Measurements from ENCODE around the gene NPAS4. TPM values are rescaled to one million over a fixed set of nuclear protein-coding genes. Genes with fewer than 3 reads are reported as not detected.

The NPAS4 gene
- total and polyA plus RNA-seq, 9 of the 15 experiments (the other 6 are each of a cell fraction or from before 2014, with no cell fraction given): not detected

DNA sequence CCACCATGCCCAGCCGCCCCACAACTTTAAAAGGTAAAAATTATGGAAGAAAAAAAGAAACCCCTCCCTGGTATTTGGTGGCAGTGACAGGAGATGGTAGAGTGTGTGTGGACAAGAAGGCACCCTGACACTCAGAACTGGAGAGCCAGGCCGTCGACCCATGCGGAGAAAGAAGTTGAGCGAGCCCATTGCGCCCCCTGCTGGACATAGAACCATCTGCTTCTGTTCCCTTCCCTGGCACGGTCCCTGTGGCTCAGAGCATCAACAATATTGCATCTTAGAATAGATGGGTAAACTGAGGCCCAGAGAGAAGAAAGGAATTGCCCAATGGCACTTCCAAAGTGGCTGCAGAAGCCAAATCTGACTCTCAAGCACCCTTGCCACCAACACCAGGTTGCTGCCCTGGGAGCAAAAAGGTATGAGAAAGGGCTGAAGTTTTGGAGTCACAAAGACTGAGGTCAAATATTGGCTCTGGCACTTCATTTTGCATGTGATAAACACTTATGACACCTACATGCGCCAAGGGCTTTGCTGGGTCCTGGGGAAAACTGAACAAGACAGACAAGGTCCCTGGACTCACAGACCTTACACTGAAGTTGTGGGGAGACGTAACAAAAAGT is 9.3 kb downstream of the NPAS4 start (continued):
- TF ChIP-seq, protein P1, sequence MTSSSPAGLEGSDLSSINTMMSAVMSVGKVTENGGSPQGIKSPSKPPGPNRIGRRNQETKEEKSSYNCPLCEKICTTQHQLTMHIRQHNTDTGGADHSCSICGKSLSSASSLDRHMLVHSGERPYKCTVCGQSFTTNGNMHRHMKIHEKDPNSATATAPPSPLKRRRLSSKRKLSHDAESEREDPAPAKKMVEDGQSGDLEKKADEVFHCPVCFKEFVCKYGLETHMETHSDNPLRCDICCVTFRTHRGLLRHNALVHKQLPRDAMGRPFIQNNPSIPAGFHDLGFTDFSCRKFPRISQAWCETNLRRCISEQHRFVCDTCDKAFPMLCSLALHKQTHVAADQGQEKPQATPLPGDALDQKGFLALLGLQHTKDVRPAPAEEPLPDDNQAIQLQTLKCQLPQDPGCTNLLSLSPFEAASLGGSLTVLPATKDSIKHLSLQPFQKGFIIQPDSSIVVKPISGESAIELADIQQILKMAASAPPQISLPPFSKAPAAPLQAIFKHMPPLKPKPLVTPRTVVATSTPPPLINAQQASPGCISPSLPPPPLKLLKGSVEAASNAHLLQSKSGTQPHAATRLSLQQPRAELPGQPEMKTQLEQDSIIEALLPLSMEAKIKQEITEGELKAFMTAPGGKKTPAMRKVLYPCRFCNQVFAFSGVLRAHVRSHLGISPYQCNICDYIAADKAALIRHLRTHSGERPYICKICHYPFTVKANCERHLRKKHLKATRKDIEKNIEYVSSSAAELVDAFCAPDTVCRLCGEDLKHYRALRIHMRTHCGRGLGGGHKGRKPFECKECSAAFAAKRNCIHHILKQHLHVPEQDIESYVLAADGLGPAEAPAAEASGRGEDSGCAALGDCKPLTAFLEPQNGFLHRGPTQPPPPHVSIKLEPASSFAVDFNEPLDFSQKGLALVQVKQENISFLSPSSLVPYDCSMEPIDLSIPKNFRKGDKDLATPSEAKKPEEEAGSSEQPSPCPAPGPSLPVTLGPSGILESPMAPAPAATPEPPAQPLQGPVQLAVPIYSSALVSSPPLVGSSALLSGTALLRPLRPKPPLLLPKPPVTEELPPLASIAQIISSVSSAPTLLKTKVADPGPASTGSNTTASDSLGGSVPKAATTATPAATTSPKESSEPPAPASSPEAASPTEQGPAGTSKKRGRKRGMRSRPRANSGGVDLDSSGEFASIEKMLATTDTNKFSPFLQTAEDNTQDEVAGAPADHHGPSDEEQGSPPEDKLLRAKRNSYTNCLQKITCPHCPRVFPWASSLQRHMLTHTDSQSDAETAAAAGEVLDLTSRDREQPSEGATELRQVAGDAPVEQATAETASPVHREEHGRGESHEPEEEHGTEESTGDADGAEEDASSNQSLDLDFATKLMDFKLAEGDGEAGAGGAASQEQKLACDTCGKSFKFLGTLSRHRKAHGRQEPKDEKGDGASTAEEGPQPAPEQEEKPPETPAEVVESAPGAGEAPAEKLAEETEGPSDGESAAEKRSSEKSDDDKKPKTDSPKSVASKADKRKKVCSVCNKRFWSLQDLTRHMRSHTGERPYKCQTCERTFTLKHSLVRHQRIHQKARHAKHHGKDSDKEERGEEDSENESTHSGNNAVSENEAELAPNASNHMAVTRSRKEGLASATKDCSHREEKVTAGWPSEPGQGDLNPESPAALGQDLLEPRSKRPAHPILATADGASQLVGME (CRISPR knock-in tag; IDR thresholded peaks at IDR 0.05): no peak
- TF ChIP-seq RBBP5 (IDR thresholded peaks at IDR 0.05; ENCODE audit: borderline replicate concordance, insufficient read depth, low read length, poor library complexity, severe bottlenecking): no peak
- TF ChIP-seq MYC (IDR thresholded peaks at IDR 0.05; ENCODE audit: low read depth, low read length): peak; percentile 65; the same call in 1 of the 2 replicates
- TF ChIP-seq MYC (CRISPR knock-in tag; IDR thresholded peaks at IDR 0.05; ENCODE audit: borderline replicate concordance, low read depth): no peak
- TF ChIP-seq, protein P2, sequence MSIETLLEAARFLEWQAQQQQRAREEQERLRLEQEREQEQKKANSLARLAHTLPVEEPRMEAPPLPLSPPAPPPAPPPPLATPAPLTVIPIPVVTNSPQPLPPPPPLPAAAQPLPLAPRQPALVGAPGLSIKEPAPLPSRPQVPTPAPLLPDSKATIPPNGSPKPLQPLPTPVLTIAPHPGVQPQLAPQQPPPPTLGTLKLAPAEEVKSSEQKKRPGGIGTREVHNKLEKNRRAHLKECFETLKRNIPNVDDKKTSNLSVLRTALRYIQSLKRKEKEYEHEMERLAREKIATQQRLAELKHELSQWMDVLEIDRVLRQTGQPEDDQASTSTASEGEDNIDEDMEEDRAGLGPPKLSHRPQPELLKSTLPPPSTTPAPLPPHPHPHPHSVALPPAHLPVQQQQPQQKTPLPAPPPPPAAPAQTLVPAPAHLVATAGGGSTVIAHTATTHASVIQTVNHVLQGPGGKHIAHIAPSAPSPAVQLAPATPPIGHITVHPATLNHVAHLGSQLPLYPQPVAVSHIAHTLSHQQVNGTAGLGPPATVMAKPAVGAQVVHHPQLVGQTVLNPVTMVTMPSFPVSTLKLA (conservative IDR thresholded peaks at IDR 0.05): 0 out of 4 replicates have a peak, but pooled peaks of 1 of the 2 experiments have one; percentile 18
- TF ChIP-seq BRCA1 (IDR thresholded peaks at IDR 0.05): no peak
- no peak for TF ChIP-seq BRCA1 (CRISPR knock-in tag; IDR thresholded peaks at IDR 0.05)
- TF ChIP-seq ZNF23 (CRISPR knock-in tag; IDR thresholded peaks at IDR 0.05): no peak
- no peak for TF ChIP-seq HMGN3 (IDR thresholded peaks at IDR 0.05; ENCODE audit: borderline replicate concordance, extremely low read depth, insufficient read length, low read depth, low read length)
- TF ChIP-seq ZNF324 (CRISPR knock-in tag; IDR thresholded peaks at IDR 0.05): no peak
- TF ChIP-seq, protein P3, sequence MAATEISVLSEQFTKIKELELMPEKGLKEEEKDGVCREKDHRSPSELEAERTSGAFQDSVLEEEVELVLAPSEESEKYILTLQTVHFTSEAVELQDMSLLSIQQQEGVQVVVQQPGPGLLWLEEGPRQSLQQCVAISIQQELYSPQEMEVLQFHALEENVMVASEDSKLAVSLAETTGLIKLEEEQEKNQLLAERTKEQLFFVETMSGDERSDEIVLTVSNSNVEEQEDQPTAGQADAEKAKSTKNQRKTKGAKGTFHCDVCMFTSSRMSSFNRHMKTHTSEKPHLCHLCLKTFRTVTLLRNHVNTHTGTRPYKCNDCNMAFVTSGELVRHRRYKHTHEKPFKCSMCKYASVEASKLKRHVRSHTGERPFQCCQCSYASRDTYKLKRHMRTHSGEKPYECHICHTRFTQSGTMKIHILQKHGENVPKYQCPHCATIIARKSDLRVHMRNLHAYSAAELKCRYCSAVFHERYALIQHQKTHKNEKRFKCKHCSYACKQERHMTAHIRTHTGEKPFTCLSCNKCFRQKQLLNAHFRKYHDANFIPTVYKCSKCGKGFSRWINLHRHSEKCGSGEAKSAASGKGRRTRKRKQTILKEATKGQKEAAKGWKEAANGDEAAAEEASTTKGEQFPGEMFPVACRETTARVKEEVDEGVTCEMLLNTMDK (IDR thresholded peaks at IDR 0.05; ENCODE audit: borderline replicate concordance, insufficient read depth, low read depth, low read length, poor library complexity, severe bottlenecking): peak; percentile 48
- no peak for TF ChIP-seq ZNF274 (IDR thresholded peaks at IDR 0.05; ENCODE audit: borderline replicate concordance, low read depth, low read length)
- TF ChIP-seq, protein P4, sequence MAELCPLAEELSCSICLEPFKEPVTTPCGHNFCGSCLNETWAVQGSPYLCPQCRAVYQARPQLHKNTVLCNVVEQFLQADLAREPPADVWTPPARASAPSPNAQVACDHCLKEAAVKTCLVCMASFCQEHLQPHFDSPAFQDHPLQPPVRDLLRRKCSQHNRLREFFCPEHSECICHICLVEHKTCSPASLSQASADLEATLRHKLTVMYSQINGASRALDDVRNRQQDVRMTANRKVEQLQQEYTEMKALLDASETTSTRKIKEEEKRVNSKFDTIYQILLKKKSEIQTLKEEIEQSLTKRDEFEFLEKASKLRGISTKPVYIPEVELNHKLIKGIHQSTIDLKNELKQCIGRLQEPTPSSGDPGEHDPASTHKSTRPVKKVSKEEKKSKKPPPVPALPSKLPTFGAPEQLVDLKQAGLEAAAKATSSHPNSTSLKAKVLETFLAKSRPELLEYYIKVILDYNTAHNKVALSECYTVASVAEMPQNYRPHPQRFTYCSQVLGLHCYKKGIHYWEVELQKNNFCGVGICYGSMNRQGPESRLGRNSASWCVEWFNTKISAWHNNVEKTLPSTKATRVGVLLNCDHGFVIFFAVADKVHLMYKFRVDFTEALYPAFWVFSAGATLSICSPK (IDR thresholded peaks at IDR 0.05; ENCODE audit: borderline replicate concordance): no peak
